ENCODE measurements around the gene PATL2.

The PATL2 gene

DNA sequence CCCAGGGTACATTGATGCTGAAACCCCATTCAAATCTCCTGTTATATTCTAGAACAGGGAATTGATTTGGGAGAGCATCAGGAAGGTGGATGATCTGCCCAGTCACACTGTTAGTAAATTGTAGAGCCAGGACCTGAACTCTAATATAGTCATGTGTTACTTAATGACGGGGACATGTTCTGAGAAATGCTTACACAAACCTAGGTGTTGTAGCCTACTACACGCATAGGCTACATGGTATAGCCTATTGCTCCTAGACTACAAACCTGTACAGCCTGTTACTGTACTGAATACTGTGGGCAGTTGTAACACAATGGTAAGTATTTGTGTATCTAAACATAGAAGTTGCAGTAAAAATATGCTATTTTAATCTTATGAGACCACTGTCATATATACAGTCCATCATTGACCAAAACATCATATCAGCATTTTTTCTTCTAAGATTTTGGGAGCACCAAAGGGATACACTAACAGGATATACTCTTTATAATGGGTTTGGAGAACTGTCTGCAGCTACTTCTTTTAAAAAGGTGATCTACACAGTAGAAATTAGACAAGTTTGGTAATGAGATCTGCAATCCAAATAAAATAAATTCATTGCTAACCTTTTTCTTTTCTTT, 6.0 kb upstream of the PATL2 start:
- H3K9me3 ChIP-seq (replicated peaks; ENCODE audit: low read length) = no peaks in the 10 kb centered on the region
- H3K27me3 ChIP-seq (ENCODE audit: control insufficient read depth, insufficient read depth, low read length) = no peaks in the 10 kb centered on the region
- no peak overlapping the region for H3K4me2 ChIP-seq (ENCODE audit: low read length)
- peaks cover 6% of the 10 kb centered on the region for H3K4me1 ChIP-seq (ENCODE audit: control insufficient read depth, insufficient read depth, low read length)
- no peak overlapping the region for H3K9ac ChIP-seq (ENCODE audit: low read depth, low read length)
- peaks cover 39% of the 10 kb centered on the region for H3K36me3 ChIP-seq (ENCODE audit: insufficient read depth, low read length)
- no peak overlapping the region for H3K4me3 ChIP-seq (ENCODE audit: low read length)

DNA sequence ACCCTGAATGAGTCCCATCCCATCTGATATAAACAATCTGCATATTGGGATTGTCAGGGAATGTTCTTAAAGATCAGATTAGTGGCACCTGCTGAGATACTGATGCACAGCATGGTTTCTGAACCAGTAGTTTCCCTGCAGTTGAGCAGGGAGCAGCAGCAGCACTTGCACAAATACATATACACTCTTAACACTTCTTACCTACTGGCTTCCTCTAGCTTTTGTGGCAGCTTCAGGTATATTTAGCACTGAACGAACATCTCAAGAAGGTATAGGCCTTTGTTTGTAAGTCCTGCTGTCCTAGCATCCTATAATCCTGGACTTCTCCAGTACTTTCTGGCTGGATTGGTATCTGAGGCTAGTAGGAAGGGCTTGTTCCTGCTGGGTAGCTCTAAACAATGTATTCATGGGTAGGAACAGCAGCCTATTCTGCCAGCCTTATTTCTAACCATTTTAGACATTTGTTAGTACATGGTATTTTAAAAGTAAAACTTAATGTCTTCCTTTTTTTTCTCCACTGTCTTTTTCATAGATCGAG, 4.7 kb upstream of the PATL2 start:
- Histone ChIP-seq H3K4me1 (ENCODE audit: control insufficient read depth, insufficient read depth, low read length) (peaks cover 6% of the 10 kb centered on the region), H3K9me3 (replicated peaks; ENCODE audit: low read length) (no peaks in the 10 kb centered on the region), H3K4me2 (ENCODE audit: low read length) (no peak overlapping the region), H3K27me3 (ENCODE audit: control insufficient read depth, insufficient read depth, low read length) (no peaks in the 10 kb centered on the region), H3K4me3 (ENCODE audit: low read length) (no peak overlapping the region), H3K36me3 (ENCODE audit: insufficient read depth, low read length) (peaks cover 39% of the 10 kb centered on the region), H3K9ac (ENCODE audit: low read depth, low read length) (no peak overlapping the region)

DNA sequence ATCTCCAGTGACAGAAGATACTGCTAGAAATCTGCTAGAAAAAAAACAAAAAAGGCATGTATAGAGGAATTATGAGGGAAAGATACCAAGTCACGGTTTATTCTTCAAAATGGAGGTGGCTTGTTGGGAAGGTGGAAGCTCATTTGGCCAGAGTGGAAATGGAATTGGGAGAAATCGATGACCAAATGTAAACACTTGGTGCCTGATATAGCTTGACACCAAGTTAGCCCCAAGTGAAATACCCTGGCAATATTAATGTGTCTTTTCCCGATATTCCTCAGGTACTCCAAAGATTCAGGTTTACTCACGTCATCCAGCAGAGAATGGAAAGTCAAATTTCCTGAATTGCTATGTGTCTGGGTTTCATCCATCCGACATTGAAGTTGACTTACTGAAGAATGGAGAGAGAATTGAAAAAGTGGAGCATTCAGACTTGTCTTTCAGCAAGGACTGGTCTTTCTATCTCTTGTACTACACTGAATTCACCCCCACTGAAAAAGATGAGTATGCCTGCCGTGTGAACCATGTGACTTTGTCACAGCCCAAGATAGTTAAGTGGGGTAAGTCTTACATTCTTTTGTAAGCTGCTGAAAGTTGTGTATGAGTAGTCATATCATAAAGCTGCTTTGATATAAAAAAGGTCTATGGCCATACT, 4.1 kb upstream of the PATL2 start:
- H3K9ac ChIP-seq (ENCODE audit: low read depth, low read length) = no peak overlapping the region
- peaks cover 6% of the 10 kb centered on the region for H3K4me1 ChIP-seq (ENCODE audit: control insufficient read depth, insufficient read depth, low read length)
- peaks cover 39% of the 10 kb centered on the region for H3K36me3 ChIP-seq (ENCODE audit: insufficient read depth, low read length)
- H3K4me2 ChIP-seq (ENCODE audit: low read length) = no peak overlapping the region
- no peaks in the 10 kb centered on the region for H3K9me3 ChIP-seq (replicated peaks; ENCODE audit: low read length)
- H3K4me3 ChIP-seq (ENCODE audit: low read length) = no peak overlapping the region
- H3K27me3 ChIP-seq (ENCODE audit: control insufficient read depth, insufficient read depth, low read length) = no peaks in the 10 kb centered on the region

DNA sequence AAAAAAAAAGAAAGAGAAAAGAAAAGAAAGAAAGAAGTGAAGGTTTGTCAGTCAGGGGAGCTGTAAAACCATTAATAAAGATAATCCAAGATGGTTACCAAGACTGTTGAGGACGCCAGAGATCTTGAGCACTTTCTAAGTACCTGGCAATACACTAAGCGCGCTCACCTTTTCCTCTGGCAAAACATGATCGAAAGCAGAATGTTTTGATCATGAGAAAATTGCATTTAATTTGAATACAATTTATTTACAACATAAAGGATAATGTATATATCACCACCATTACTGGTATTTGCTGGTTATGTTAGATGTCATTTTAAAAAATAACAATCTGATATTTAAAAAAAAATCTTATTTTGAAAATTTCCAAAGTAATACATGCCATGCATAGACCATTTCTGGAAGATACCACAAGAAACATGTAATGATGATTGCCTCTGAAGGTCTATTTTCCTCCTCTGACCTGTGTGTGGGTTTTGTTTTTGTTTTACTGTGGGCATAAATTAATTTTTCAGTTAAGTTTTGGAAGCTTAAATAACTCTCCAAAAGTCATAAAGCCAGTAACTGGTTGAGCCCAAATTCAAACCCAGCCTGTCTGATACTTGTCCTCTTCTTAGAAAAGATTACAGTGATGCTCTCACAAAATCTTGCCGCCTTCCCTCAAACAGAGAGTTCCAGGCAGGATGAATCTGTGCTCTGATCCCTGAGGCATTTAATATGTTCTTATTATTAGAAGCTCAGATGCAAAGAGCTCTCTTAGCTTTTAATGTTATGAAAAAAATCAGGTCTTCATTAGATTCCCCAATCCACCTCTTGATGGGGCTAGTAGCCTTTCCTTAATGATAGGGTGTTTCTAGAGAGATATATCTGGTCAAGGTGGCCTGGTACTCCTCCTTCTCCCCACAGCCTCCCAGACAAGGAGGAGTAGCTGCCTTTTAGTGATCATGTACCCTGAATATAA, 2.2 kb upstream of the PATL2 start:
- H3K9ac ChIP-seq (ENCODE audit: low read depth, low read length) = peak overlapping the region; percentile 97
- peak overlapping the region; percentile 92 for H3K4me3 ChIP-seq (ENCODE audit: low read length)
- no peaks in the 10 kb centered on the region for H3K9me3 ChIP-seq (replicated peaks; ENCODE audit: low read length)
- H3K27me3 ChIP-seq (ENCODE audit: control insufficient read depth, insufficient read depth, low read length) = no peaks in the 10 kb centered on the region
- peaks cover 33% of the 10 kb centered on the region for H3K36me3 ChIP-seq (ENCODE audit: insufficient read depth, low read length)
- peaks cover 6% of the 10 kb centered on the region for H3K4me1 ChIP-seq (ENCODE audit: control insufficient read depth, insufficient read depth, low read length)
- H3K4me2 ChIP-seq (ENCODE audit: low read length) = peak overlapping the region; percentile 79

DNA sequence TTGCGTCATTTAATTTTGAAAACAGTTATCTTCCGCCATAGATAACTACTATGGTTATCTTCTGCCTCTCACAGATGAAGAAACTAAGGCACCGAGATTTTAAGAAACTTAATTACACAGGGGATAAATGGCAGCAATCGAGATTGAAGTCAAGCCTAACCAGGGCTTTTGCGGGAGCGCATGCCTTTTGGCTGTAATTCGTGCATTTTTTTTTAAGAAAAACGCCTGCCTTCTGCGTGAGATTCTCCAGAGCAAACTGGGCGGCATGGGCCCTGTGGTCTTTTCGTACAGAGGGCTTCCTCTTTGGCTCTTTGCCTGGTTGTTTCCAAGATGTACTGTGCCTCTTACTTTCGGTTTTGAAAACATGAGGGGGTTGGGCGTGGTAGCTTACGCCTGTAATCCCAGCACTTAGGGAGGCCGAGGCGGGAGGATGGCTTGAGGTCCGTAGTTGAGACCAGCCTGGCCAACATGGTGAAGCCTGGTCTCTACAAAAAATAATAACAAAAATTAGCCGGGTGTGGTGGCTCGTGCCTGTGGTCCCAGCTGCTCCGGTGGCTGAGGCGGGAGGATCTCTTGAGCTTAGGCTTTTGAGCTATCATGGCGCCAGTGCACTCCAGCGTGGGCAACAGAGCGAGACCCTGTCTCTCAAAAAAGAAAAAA, 1.4 kb upstream of the PATL2 start:
- H3K4me2 ChIP-seq (ENCODE audit: low read length) = peak overlapping the region; percentile 79
- peak overlapping the region; percentile 97 for H3K9ac ChIP-seq (ENCODE audit: low read depth, low read length)
- no peaks in the 10 kb centered on the region for H3K9me3 ChIP-seq (replicated peaks; ENCODE audit: low read length)
- H3K36me3 ChIP-seq (ENCODE audit: insufficient read depth, low read length) = peaks cover 25% of the 10 kb centered on the region
- H3K4me1 ChIP-seq (ENCODE audit: control insufficient read depth, insufficient read depth, low read length) = peaks cover 6% of the 10 kb centered on the region
- peak overlapping the region; percentile 92 for H3K4me3 ChIP-seq (ENCODE audit: low read length)
- no peaks in the 10 kb centered on the region for H3K27me3 ChIP-seq (ENCODE audit: control insufficient read depth, insufficient read depth, low read length)

DNA sequence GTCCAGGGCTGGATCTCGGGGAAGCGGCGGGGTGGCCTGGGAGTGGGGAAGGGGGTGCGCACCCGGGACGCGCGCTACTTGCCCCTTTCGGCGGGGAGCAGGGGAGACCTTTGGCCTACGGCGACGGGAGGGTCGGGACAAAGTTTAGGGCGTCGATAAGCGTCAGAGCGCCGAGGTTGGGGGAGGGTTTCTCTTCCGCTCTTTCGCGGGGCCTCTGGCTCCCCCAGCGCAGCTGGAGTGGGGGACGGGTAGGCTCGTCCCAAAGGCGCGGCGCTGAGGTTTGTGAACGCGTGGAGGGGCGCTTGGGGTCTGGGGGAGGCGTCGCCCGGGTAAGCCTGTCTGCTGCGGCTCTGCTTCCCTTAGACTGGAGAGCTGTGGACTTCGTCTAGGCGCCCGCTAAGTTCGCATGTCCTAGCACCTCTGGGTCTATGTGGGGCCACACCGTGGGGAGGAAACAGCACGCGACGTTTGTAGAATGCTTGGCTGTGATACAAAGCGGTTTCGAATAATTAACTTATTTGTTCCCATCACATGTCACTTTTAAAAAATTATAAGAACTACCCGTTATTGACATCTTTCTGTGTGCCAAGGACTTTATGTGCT, 721 bp upstream of the PATL2 start:
- Histone ChIP-seq H3K4me2 (ENCODE audit: low read length) (peak overlapping the region; percentile 79), H3K9me3 (replicated peaks; ENCODE audit: low read length) (no peaks in the 10 kb centered on the region), H3K27me3 (ENCODE audit: control insufficient read depth, insufficient read depth, low read length) (no peaks in the 10 kb centered on the region), H3K36me3 (ENCODE audit: insufficient read depth, low read length) (peaks cover 19% of the 10 kb centered on the region), H3K4me1 (ENCODE audit: control insufficient read depth, insufficient read depth, low read length) (peaks cover 6% of the 10 kb centered on the region), H3K4me3 (ENCODE audit: low read length) (peak overlapping the region; percentile 92), H3K9ac (ENCODE audit: low read depth, low read length) (peak overlapping the region; percentile 97)

DNA sequence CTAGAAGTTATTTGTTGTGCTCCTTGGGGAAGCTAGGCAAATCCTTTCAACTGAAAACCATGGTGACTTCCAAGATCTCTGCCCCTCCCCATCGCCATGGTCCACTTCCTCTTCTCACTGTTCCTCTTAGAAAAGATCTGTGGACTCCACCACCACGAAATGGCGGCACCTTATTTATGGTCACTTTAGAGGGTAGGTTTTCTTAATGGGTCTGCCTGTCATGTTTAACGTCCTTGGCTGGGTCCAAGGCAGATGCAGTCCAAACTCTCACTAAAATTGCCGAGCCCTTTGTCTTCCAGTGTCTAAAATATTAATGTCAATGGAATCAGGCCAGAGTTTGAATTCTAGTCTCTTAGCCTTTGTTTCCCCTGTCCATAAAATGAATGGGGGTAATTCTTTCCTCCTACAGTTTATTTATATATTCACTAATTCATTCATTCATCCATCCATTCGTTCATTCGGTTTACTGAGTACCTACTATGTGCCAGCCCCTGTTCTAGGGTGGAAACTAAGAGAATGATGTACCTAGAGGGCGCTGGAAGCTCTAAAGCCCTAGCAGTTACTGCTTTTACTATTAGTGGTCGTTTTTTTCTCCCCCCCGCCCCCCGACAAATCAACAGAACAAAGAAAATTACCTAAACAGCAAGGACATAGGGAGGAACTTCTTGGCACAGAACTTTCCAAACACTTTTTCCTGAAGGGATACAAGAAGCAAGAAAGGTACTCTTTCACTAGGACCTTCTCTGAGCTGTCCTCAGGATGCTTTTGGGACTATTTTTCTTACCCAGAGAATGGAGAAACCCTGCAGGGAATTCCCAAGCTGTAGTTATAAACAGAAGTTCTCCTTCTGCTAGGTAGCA, 657 bp downstream of the PATL2 start:
- Histone ChIP-seq H3K36me3 (ENCODE audit: insufficient read depth, low read length) (peaks cover 5% of the 10 kb centered on the region), H3K9ac (ENCODE audit: low read depth, low read length) (peak overlapping the region; percentile 97), H3K9me3 (replicated peaks; ENCODE audit: low read length) (no peaks in the 10 kb centered on the region), H3K4me2 (ENCODE audit: low read length) (peak overlapping the region; percentile 79), H3K4me3 (ENCODE audit: low read length) (peak overlapping the region; percentile 92), H3K4me1 (ENCODE audit: control insufficient read depth, insufficient read depth, low read length) (peaks cover 6% of the 10 kb centered on the region), H3K27me3 (ENCODE audit: control insufficient read depth, insufficient read depth, low read length) (no peaks in the 10 kb centered on the region)

DNA sequence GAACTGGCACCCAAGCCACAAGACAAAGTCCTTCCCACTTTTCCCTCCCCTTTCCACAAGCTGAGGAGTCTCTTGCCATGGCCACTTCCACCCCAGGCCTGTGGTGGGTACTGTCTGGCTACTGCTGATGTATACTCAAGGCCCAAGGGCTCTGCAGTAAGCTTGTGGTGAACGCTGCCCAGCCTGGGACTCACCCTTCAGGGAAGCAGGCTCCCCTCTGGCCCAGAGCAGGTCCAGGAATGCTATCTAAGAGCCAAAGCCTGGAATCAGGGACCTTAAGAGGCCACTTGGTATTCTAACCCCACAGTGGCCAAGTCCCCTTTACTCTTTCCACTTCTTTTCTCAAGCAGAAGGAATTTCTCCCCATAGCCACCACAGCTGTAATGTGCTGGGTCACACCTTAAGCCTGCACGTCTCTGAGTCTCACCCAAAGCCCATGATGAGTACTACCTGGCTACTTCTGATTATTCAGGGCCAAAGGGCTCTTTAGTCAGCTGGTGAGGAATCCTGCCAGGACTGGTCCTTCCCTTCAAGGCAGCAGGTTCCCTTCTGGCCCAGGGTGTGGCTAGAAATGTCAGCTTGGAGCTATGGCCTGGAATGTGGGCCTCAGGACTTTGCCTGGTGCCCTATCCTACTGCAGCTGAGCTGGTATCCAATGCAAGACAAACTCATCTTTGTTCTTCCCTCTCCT, 4.0 kb downstream of the PATL2 start:
- H3K9ac ChIP-seq (ENCODE audit: low read depth, low read length) = no peak overlapping the region
- H3K4me1 ChIP-seq (ENCODE audit: control insufficient read depth, insufficient read depth, low read length) = no peaks in the 10 kb centered on the region
- H3K9me3 ChIP-seq (replicated peaks; ENCODE audit: low read length) = no peaks in the 10 kb centered on the region
- H3K36me3 ChIP-seq (ENCODE audit: insufficient read depth, low read length) = no peaks in the 10 kb centered on the region
- H3K27me3 ChIP-seq (ENCODE audit: control insufficient read depth, insufficient read depth, low read length) = no peaks in the 10 kb centered on the region
- no peak overlapping the region for H3K4me2 ChIP-seq (ENCODE audit: low read length)
- H3K4me3 ChIP-seq (ENCODE audit: low read length) = no peak overlapping the region

DNA sequence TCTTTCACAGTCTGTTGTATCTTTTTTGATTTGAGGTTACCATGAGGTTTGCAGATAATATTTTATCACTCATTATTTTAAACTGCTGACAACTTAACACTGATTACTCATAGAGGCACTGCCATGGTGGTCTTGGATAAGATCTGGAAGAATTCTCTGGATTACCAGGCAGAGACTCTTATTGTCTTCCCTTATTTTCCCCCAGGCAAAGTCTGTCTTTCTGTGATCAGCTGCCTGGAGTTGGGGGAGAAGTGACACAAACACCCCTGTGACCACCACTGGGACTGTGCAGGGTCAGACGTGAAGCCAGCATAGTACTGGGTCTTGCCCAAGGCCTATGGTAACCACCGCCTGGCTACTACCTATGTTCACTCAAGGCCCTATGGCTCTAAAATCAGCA, 4.7 kb downstream of the PATL2 start:
- Histone ChIP-seq H3K27me3 (ENCODE audit: control insufficient read depth, insufficient read depth, low read length) (no peaks in the 10 kb centered on the region), H3K36me3 (ENCODE audit: insufficient read depth, low read length) (no peaks in the 10 kb centered on the region), H3K4me1 (ENCODE audit: control insufficient read depth, insufficient read depth, low read length) (no peaks in the 10 kb centered on the region), H3K9ac (ENCODE audit: low read depth, low read length) (no peak overlapping the region), H3K4me2 (ENCODE audit: low read length) (no peak overlapping the region), H3K4me3 (ENCODE audit: low read length) (no peak overlapping the region), H3K9me3 (replicated peaks; ENCODE audit: low read length) (no peaks in the 10 kb centered on the region)

DNA sequence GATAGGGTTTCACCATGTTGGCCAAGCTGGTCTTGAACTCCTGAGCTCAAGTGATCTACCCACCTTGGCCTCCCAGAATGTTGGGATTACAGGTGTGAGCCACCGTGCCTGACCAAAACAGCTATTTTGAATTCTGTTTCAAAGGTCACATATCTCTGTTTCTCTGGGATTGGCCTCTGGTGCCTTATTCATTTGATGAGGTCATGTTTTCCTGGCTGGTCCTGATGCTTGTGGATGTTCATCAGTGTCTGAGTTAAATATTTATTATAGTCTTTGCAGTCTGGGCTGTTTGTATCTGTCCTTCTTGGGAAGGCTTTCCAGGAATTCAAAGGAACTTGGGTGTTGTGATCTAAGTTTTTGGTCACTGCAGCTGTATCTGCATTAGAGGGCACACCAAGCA, 5.1 kb downstream of the PATL2 start:
- Histone ChIP-seq H3K4me2 (ENCODE audit: low read length) (no peak overlapping the region), H3K4me1 (ENCODE audit: control insufficient read depth, insufficient read depth, low read length) (no peaks in the 10 kb centered on the region), H3K9ac (ENCODE audit: low read depth, low read length) (no peak overlapping the region), H3K4me3 (ENCODE audit: low read length) (no peak overlapping the region), H3K9me3 (replicated peaks; ENCODE audit: low read length) (no peaks in the 10 kb centered on the region), H3K36me3 (ENCODE audit: insufficient read depth, low read length) (no peaks in the 10 kb centered on the region), H3K27me3 (ENCODE audit: control insufficient read depth, insufficient read depth, low read length) (no peaks in the 10 kb centered on the region)
